ENCODE data around the gene ZBED6.

GRCh38 chr1:203751051-203751450, 44.4 kb upstream of the ZBED6 start:
- TF ChIP-seq CTCF (conservative IDR thresholded peaks at IDR 0.05) (no peak), ZFX (IDR thresholded peaks at IDR 0.05) (no peak)

All from C4-2B (cell line).